HepG2 (cell line): ENCODE data around the gene KCNIP4. TPM values are rescaled to one million over a fixed set of nuclear protein-coding genes. Genes with fewer than 3 reads are reported as not detected.

Experiments
- ATAC-seq: fragments of 200-7000 bp; cut with Tn5 transposase; 3 replicates; pipeline ENCODE4 v1.9.1; 2020; ENCODE audit warnings: mild to moderate bottlenecking, moderate library complexity
- BruUV-seq: library from RNA; stranded (reverse); fragments of 400-500 nt; replicated peaks from 2 replicates; lab custom pipeline; 2021; lab: Mats Ljungman, UMichigan
- CTCF ChIA-PET: fragments of 300-600 bp; formaldehyde crosslinking; extraction: SDS; loops from one replicate; lab custom pipeline; 2021; ENCODE audit warnings: low total read pairs, inconsistent platforms, low intra/inter-chr PET ratio; lab: Yijun Ruan, JAX
- POLR2A ChIA-PET: fragments of 350-600 bp; sonication (Branson Sonifier 250); formaldehyde crosslinking; loops from one replicate; lab custom pipeline; 2020; ENCODE audit warnings: antibody characterized with exemption, inconsistent platforms; lab: Yijun Ruan, JAX
- DNase-seq: peaks from one replicate; pipeline ENCODE4 v3.0.0-alpha.2; 2015; ENCODE audit warnings: low spot score
- FAIRE-seq: peaks from 3 replicates; lab custom pipeline; 2011; peaks lifted over from hg19 to GRCh38; lab: Jason Lieb, UNC
- H2AFZ ChIP-seq: one replicate; pipeline ENCODE4 v1.6.1; 2011; ENCODE audit warnings: low read length, inconsistent platforms
- H3K27ac ChIP-seq: fragments of 300-600 bp; 3 replicates; pipeline ENCODE4 v1.8.0; 2011; ENCODE audit warnings: mixed run types, mild to moderate bottlenecking, mixed read lengths, low read length, inconsistent platforms; ENCODE audit not compliant: insufficient read depth; ENCODE audit errors: extremely low read length
- H3K27me3 ChIP-seq, 2 experiments: fragments of 200-600 bp in 1 of 2; 2 replicates in 1 of 2; 3 replicates in 1 of 2; pipeline versions ENCODE4 v1.6.0 to v1.8.0; 2011; ENCODE audit warnings: low read length in 2 of 2, mild to moderate bottlenecking in 2 of 2, moderate library complexity in 2 of 2, inconsistent platforms in 1 of 2; ENCODE audit not compliant: insufficient read depth in 2 of 2, control insufficient read depth in 1 of 2
- H3K36me3 ChIP-seq, 2 experiments: fragments of 200-600 bp in 1 of 2; replicated peaks in 1 of 2; 2 replicates in 1 of 2; 3 replicates in 1 of 2; pipeline versions ENCODE4 v1.5.1 to v1.8.0; 2011; ENCODE audit warnings: low read length in 2 of 2, inconsistent platforms in 1 of 2; ENCODE audit not compliant: insufficient read depth in 2 of 2, control insufficient read depth in 1 of 2
- H3K4me1 ChIP-seq: 2 replicates; pipeline ENCODE4 v1.5.1; 2012; ENCODE audit warnings: low read length, inconsistent platforms; ENCODE audit not compliant: insufficient read depth
- H3K4me2 ChIP-seq: 2 replicates; pipeline ENCODE4 v1.6.0; 2011; ENCODE audit warnings: low read depth, low read length, inconsistent platforms
- H3K4me3 ChIP-seq, 3 experiments: fragments of 200-600 bp in 1 of 3; sonication (generic), shearing (Covaris generic) in 1 of 3; replicated peaks in 1 of 3; 2 replicates each; pipeline ENCODE4 v1.5.1; 2011 to 2016; ENCODE audit warnings: low read length in 3 of 3, inconsistent platforms in 2 of 3, low read depth in 2 of 3, mild to moderate bottlenecking in 2 of 3, control low read depth in 1 of 3, mixed read lengths in 1 of 3; ENCODE audit not compliant: insufficient read depth in 1 of 3
- H3K79me2 ChIP-seq: one replicate; pipeline ENCODE4 v1.6.1; 2011; ENCODE audit warnings: low read length, inconsistent platforms; ENCODE audit not compliant: insufficient read depth
- H3K9ac ChIP-seq: 2 replicates; pipeline ENCODE4 v1.6.0; 2011; ENCODE audit warnings: mild to moderate bottlenecking, low read depth, low read length, inconsistent platforms; ENCODE audit not compliant: insufficient read depth
- H3K9me3 ChIP-seq: 2 replicates; pipeline ENCODE4 v1.5.1; 2012; ENCODE audit warnings: mild to moderate bottlenecking, low read length
- H4K20me1 ChIP-seq: 2 replicates; pipeline ENCODE4 v1.6.0; 2011; ENCODE audit warnings: inconsistent platforms, mild to moderate bottlenecking, low read length, moderate library complexity; ENCODE audit not compliant: insufficient read depth
- ATRX ChIP-seq: sonication (generic); formaldehyde crosslinking; IDR thresholded peaks from 2 replicates; pipeline ENCODE4 v1.4.0; 2020; ENCODE audit warnings: missing genetic modification reagents, borderline replicate concordance
- CHD2 ChIP-seq: IDR thresholded peaks from 2 replicates; pipeline ENCODE4 v1.6.1; 2011; ENCODE audit warnings: low read depth, low read length, improper control_type of control experiment
- KDM6A ChIP-seq: IDR thresholded peaks from 2 replicates; pipeline ENCODE4 v1.6.1; 2016; ENCODE audit warnings: low read depth
- MIXL1 ChIP-seq: IDR thresholded peaks from 2 replicates; pipeline ENCODE4 v1.6.1; 2016
- NCOA1 ChIP-seq: sonication (generic); formaldehyde crosslinking; IDR thresholded peaks from 2 replicates; pipeline ENCODE4 v1.9.0; 2021; ENCODE audit warnings: missing genetic modification reagents
- REST ChIP-seq, 2 experiments: IDR thresholded peaks; 2 replicates each; pipeline ENCODE4 v1.6.1; 2011 to 2012; ENCODE audit warnings: low read length in 2 of 2, borderline replicate concordance in 1 of 2, low read depth in 1 of 2, mild to moderate bottlenecking in 1 of 2, moderate library complexity in 1 of 2
- ZNF281 ChIP-seq: sonication (generic); formaldehyde crosslinking; IDR thresholded peaks from 2 replicates; pipeline ENCODE4 v1.4.0; 2020; ENCODE audit warnings: missing genetic modification reagents, borderline replicate concordance
- ZNF331 ChIP-seq: sonication (generic); formaldehyde crosslinking; IDR thresholded peaks from 2 replicates; pipeline ENCODE4 v1.4.0; 2020; ENCODE audit warnings: missing genetic modification reagents
- ZNF792 ChIP-seq: IDR thresholded peaks from 2 replicates; pipeline ENCODE4 v1.6.1; 2016
- ZSCAN30 ChIP-seq: sonication (generic); formaldehyde crosslinking; IDR thresholded peaks from 2 replicates; pipeline ENCODE4 v1.5.0; 2020; ENCODE audit warnings: mild to moderate bottlenecking, missing genetic modification reagents
- ZXDC ChIP-seq: sonication (generic); formaldehyde crosslinking; IDR thresholded peaks from 2 replicates; pipeline ENCODE4 v1.5.0; 2020; ENCODE audit warnings: mild to moderate bottlenecking, missing genetic modification reagents
- WGBS: methylation state at CpG from one replicate; pipeline ENCODE4 v1.1.6; 2017; ENCODE audit warnings: low lambda C conversion rate; 5-methylcytosine and 5-hydroxymethylcytosine counted together
- in situ Hi-C: cut with HindIII; loops from 2 replicates; pipeline ENCODE4 v1.10.0; 2017; ENCODE audit warnings: low pct_unique_long_range_greater_than_20kb; ENCODE audit not compliant: extremely low pct_ligation_motif_present
- intact Hi-C: fragments of 100-400 bp; cut with micrococcal nuclease; formaldehyde crosslinking; loops from one replicate; pipeline ENCODE4 v1.10.0; 2022; ENCODE audit not compliant: unreplicated experiment
- polyA plus RNA-seq, 8 experiments: library from polyadenylated mRNA; depleted of rRNA in 3 of 8; stranded (reverse) in 7 of 8; unstranded in 1 of 8; fragments of >200 nt; fragmentation: Illumina TruSeq in 4 of 8; extraction: Trizol in 4 of 8; gene quantifications; 2 replicates each; pipeline versions ENCODE4 v1.2.1 to v1.2.3, GENCODE V29; 2011 to 2016; ENCODE audit warnings: low read depth in 4 of 8, missing spikeins in 1 of 8, mixed read lengths in 1 of 8; ENCODE audit not compliant: insufficient read depth in 1 of 8
- total RNA-seq, 5 experiments: library from RNA; depleted of rRNA; stranded (reverse); fragments of >200 nt; fragmentation: Illumina TruSeq; extraction: Trizol; gene quantifications; 2 replicates each; pipeline ENCODE4 v1.2.3, GENCODE V29; 2016; ENCODE audit warnings: low read depth in 1 of 5
- TF ChIP-seq, protein P1 (sequence below): sonication (generic); formaldehyde crosslinking; IDR thresholded peaks from 2 replicates; pipeline ENCODE4 v1.5.0; 2020; ENCODE audit warnings: missing genetic modification reagents

Gene KCNIP4
- total and polyA plus RNA-seq, 2 of the 13 experiments (the other 11 are each of a cell fraction or from before 2014, with no cell fraction given) = 0.09 TPM; not detected in 1

- Histone ChIP-seq H3K9ac (no peak overlapping the region), H3K27ac (no peak overlapping the region), H3K36me3 (no peaks in the 10 kb centered on the region), H2AFZ (no peak overlapping the region), H3K4me1 (no peaks in the 10 kb centered on the region), H3K27me3 (no peaks in the 10 kb centered on the region), H3K9me3 (peaks cover 4% of the 10 kb centered on the region; the same call in 1 of the 2 replicates), H4K20me1 (no peaks in the 10 kb centered on the region), H3K4me3 (no peak overlapping the region), H3K79me2 (no peaks in the 10 kb centered on the region), H3K4me2 (no peak overlapping the region)
- FAIRE-seq (no peak), ATAC-seq (no peak), DNase-seq (peak; percentile 3)
- in situ Hi-C loops = no loop called here
- intact Hi-C loops = no loop called here
- ChIA-PET CTCF (no interaction called here), POLR2A (no interaction called here)
- no TSS peak for BruUV-seq
- TF ChIP-seq ZXDC (CRISPR knock-in tag) = no peak
- no peak for TF ChIP-seq KDM6A (CRISPR knock-in tag)
- no peak for TF ChIP-seq ZNF792 (CRISPR knock-in tag)
- no peak for TF ChIP-seq ZNF281 (CRISPR knock-in tag)
- TF ChIP-seq REST (IDR thresholded peaks at IDR 0.05; ENCODE audit: borderline replicate concordance in 1 of 2, low read depth in 1 of 2, low read length in 2 of 2) = no peak
- TF ChIP-seq ZNF331 (CRISPR knock-in tag) = no peak
- TF ChIP-seq, protein P1, sequence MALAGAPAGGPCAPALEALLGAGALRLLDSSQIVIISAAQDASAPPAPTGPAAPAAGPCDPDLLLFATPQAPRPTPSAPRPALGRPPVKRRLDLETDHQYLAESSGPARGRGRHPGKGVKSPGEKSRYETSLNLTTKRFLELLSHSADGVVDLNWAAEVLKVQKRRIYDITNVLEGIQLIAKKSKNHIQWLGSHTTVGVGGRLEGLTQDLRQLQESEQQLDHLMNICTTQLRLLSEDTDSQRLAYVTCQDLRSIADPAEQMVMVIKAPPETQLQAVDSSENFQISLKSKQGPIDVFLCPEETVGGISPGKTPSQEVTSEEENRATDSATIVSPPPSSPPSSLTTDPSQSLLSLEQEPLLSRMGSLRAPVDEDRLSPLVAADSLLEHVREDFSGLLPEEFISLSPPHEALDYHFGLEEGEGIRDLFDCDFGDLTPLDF (CRISPR knock-in tag) = no peak
- TF ChIP-seq MIXL1 (CRISPR knock-in tag) = no peak
- no peak for TF ChIP-seq ZSCAN30 (CRISPR knock-in tag)
- no peak for TF ChIP-seq ATRX (CRISPR knock-in tag)
- no peak for TF ChIP-seq NCOA1 (CRISPR knock-in tag)
- no peak for TF ChIP-seq CHD2
- WGBS = 0% methylated on average over 1 of the region's 1 CpG
Measured at GRCh38 chr4:20901851-20902250, 1046.7 kb downstream of the KCNIP4 start.
